ENCODE measurements around the gene AURKA. TPM values are rescaled to one million over a fixed set of nuclear protein-coding genes. Genes with fewer than 3 reads are reported as not detected.
A peak's percentile ranks its signal among the peaks of the same experiment; 100 is the strongest.

AURKA gene
- total and polyA plus RNA-seq, 9 of the 15 experiments (the other 6 are each of a cell fraction or from before 2014, with no cell fraction given), result 72.7 to 162 (median 113) TPM

- TF ChIP-seq ZBTB1 (CRISPR knock-in tag; IDR thresholded peaks at IDR 0.05; ENCODE audit: borderline replicate concordance, low read depth), result no peak
- TF ChIP-seq ARID3A (IDR thresholded peaks at IDR 0.05; ENCODE audit: borderline replicate concordance, low read depth, low read length), result 0 out of 2 replicates have a peak, but pooled peaks have one; percentile 67
- TF ChIP-seq NFE2 (IDR thresholded peaks at IDR 0.05; ENCODE audit: low read depth), result peak; percentile 57; the same call in 1 of the 2 replicates
- no peak for TF ChIP-seq ZNF780A (CRISPR knock-in tag; IDR thresholded peaks at IDR 0.05)
- 0 out of 2 replicates have a peak, but pooled peaks have one; percentile 12 for TF ChIP-seq ATF6 (CRISPR knock-in tag; IDR thresholded peaks at IDR 0.05)
- TF ChIP-seq TAF7 (tag; IDR thresholded peaks at IDR 0.05), result no peak
- no peak for TF ChIP-seq SAFB2 (IDR thresholded peaks at IDR 0.05; ENCODE audit: borderline replicate concordance, low read depth, low read length, severe bottlenecking)
- TF ChIP-seq HCFC1 (IDR thresholded peaks at IDR 0.05; ENCODE audit: low read depth, low read length), result no peak
- TF ChIP-seq TEAD4 (IDR thresholded peaks at IDR 0.05; ENCODE audit: low read length), result peak; percentile 69
- no peak for TF ChIP-seq TEAD4 (CRISPR knock-in tag; IDR thresholded peaks at IDR 0.05; ENCODE audit: borderline replicate concordance)
- no peak for TF ChIP-seq ZNF280A (IDR thresholded peaks at IDR 0.05; ENCODE audit: low read depth, partially characterized antibody)
- TF ChIP-seq CGGBP1 (CRISPR knock-in tag; IDR thresholded peaks at IDR 0.05), result no peak
- no peak for TF ChIP-seq CREB3 (tag; conservative IDR thresholded peaks at IDR 0.05; ENCODE audit: low read depth)
- no peak for TF ChIP-seq MAZ (CRISPR knock-in tag; conservative IDR thresholded peaks at IDR 0.05 in 1 of 2, IDR thresholded peaks at IDR 0.05 in 1 of 2)
- TF ChIP-seq ZNF174 (CRISPR knock-in tag; IDR thresholded peaks at IDR 0.05), result no peak
- no peak; the same call in 1 of the 2 replicates for TF ChIP-seq EGR1 (conservative IDR thresholded peaks at IDR 0.05)
- no peak for TF ChIP-seq KAT2B (IDR thresholded peaks at IDR 0.05; ENCODE audit: low read depth, low read length)
- no peak for TF ChIP-seq SMC3 (conservative IDR thresholded peaks at IDR 0.05; ENCODE audit: insufficient read depth, low read depth, low read length)
- TF ChIP-seq FOXK1 (CRISPR knock-in tag; IDR thresholded peaks at IDR 0.05; ENCODE audit: borderline replicate concordance), result no peak
These were observed 30.2 kb upstream of the AURKA start (continued) for GRCh38 chr20:56422076-56422823.

Measured in K562 (cell line).